ENCODE results near the gene TUFT1.

- TF ChIP-seq POLR2AphosphoS5 (IDR thresholded peaks at IDR 0.05) (no peak), CTCF (IDR thresholded peaks at IDR 0.05) (no peak), POLR2A (IDR thresholded peaks at IDR 0.05) (no peak), EP300 (IDR thresholded peaks at IDR 0.05) (no peak)
These were observed 5.4 kb downstream of the TUFT1 start for GRCh38 chr1:151545542-151545941.
